Thymus (tissue), 11 donors: ENCODE measurements around the gene AQP9. TPM values are rescaled to one million over a fixed set of nuclear protein-coding genes. Genes with fewer than 3 reads are reported as not detected.

ENCODE experiments used
- DNase-seq, 9 donors: peaks; one replicate each; pipeline ENCODE4 v3.0.0-alpha.2; 2013; ENCODE audit warnings: low spot score in 9 of 9, low read depth in 6 of 9, missing footprints in 1 of 9
- H3K27ac ChIP-seq, 2 donors: one replicate each; pipeline ENCODE4 v1.5.1; 2013; ENCODE audit warnings: control low read depth in 1 of 2, low read depth in 1 of 2, low read length in 1 of 2, mild to moderate bottlenecking in 1 of 2, moderate library complexity in 1 of 2
- H3K27me3 ChIP-seq, 2 donors: one replicate each; pipeline ENCODE4 v1.5.1; 2013; ENCODE audit warnings: low read length in 1 of 2; ENCODE audit not compliant: control insufficient read depth in 2 of 2, insufficient read depth in 1 of 2
- H3K36me3 ChIP-seq, 2 donors: one replicate each; pipeline ENCODE4 v1.5.1; 2013; ENCODE audit warnings: low read length in 1 of 2, mild to moderate bottlenecking in 1 of 2, moderate library complexity in 1 of 2; ENCODE audit not compliant: control insufficient read depth in 2 of 2, insufficient read depth in 2 of 2
- H3K4me1 ChIP-seq, 2 donors: one replicate each; pipeline ENCODE4 v1.5.1; 2013; ENCODE audit warnings: low read length in 2 of 2; ENCODE audit not compliant: control insufficient read depth in 2 of 2, insufficient read depth in 2 of 2
- H3K4me3 ChIP-seq, 2 donors: one replicate each; pipeline ENCODE4 v1.5.1; 2013; ENCODE audit warnings: low read length in 2 of 2, control low read depth in 1 of 2, mild to moderate bottlenecking in 1 of 2
- H3K9me3 ChIP-seq, 2 donors: one replicate each; pipeline ENCODE4 v1.5.1; 2013; ENCODE audit warnings: low read length in 1 of 2, mild to moderate bottlenecking in 1 of 2; ENCODE audit not compliant: control insufficient read depth in 2 of 2, insufficient read depth in 1 of 2
- whole genome bisulfite sequencing: extraction: QIAGEN DNeasy Blood & Tissue Kit; methylation state at CpG from one replicate; pipeline ENCODE4 v1.1.7; 2013; 5-methylcytosine and 5-hydroxymethylcytosine counted together
- polyA plus RNA-seq: library from polyadenylated mRNA; stranded (reverse); fragments of 200-250 nt; gene quantifications from one replicate; pipeline ENCODE4 v1.2.3, GENCODE V29; 2013
- total RNA-seq: library from RNA; stranded (reverse); fragments of 120-200 nt; gene quantifications from one replicate; pipeline ENCODE4 v1.2.4, GENCODE V29; 2013
- donor health status: healthy.

The AQP9 gene
- total and polyA plus RNA-seq, 2 donors = 0.42 to 3.2 TPM

GRCh38 chr15:58224068-58224467 is 85.9 kb downstream of the AQP9 start:
- DNase-seq = no peak
- H3K27ac ChIP-seq = no peak overlapping the region
- no peaks in the 10 kb centered on the region for H3K36me3 ChIP-seq
- H3K4me1 ChIP-seq = peaks cover 9 to 10% of the 10 kb centered on the region in 2 donors
- 95% methylated on average over 2 of the region's 2 CpGs for WGBS
- no peaks in the 10 kb centered on the region for H3K27me3 ChIP-seq
- no peaks in the 10 kb centered on the region for H3K9me3 ChIP-seq
- no peak overlapping the region for H3K4me3 ChIP-seq

- H3K4me1 ChIP-seq = peaks cover 14 to 26% of the 10 kb centered on the region in 2 donors
- H3K27ac ChIP-seq = no peak overlapping the region
- H3K9me3 ChIP-seq = no peaks in the 10 kb centered on the region
- no peaks in the 10 kb centered on the region for H3K36me3 ChIP-seq
- DNase-seq = peak; percentile 57 to 87 (median 80)
- no peaks in the 10 kb centered on the region for H3K27me3 ChIP-seq
- no peak overlapping the region for H3K4me3 ChIP-seq
- WGBS = 65% methylated on average over 8 of the region's 8 CpGs
Observed at GRCh38 chr15:58227706-58228543, 89.7 kb downstream of the AQP9 start.

GRCh38 chr15:58228718-58229117 is 90.5 kb downstream of the AQP9 start:
- H3K4me1 ChIP-seq = peaks cover 14 to 26% of the 10 kb centered on the region in 2 donors
- no peaks in the 10 kb centered on the region for H3K27me3 ChIP-seq
- H3K36me3 ChIP-seq = no peaks in the 10 kb centered on the region
- 92% methylated on average over 1 of the region's 1 CpG for WGBS
- H3K9me3 ChIP-seq = no peaks in the 10 kb centered on the region
- H3K27ac ChIP-seq = no peak overlapping the region
- DNase-seq = no peak
- H3K4me3 ChIP-seq = no peak overlapping the region

GRCh38 chr15:58229297-58229768 is 91.2 kb downstream of the AQP9 start:
- peaks cover 14 to 26% of the 10 kb centered on the region in 2 donors for H3K4me1 ChIP-seq
- no peak overlapping the region for H3K27ac ChIP-seq
- no peaks in the 10 kb centered on the region for H3K36me3 ChIP-seq
- H3K27me3 ChIP-seq = no peaks in the 10 kb centered on the region
- 48% methylated on average over 8 of the region's 8 CpGs for WGBS
- no peaks in the 10 kb centered on the region for H3K9me3 ChIP-seq
- H3K4me3 ChIP-seq = no peak overlapping the region
- DNase-seq = no peak

GRCh38 chr15:58232281-58233065 is 94.3 kb downstream of the AQP9 start:
- H3K27ac ChIP-seq = no peak overlapping the region
- WGBS = 74% methylated on average over 3 of the region's 3 CpGs

GRCh38 chr15:58233341-58233740 is 95.2 kb downstream of the AQP9 start:
- Histone ChIP-seq H3K27ac (no peak overlapping the region), H3K9me3 (peaks cover 0 to 8% of the 10 kb centered on the region in 2 donors), H3K4me3 (no peak overlapping the region), H3K4me1 (peaks cover 12 to 23% of the 10 kb centered on the region in 2 donors), H3K36me3 (no peaks in the 10 kb centered on the region), H3K27me3 (no peaks in the 10 kb centered on the region)
- no peak for DNase-seq
- WGBS = 98% methylated on average over 1 of the region's 1 CpG

More at GRCh38 chr15:58232281-58233065, 94.3 kb downstream of the AQP9 start:
- Histone ChIP-seq H3K27me3 (no peaks in the 10 kb centered on the region), H3K9me3 (peaks cover 0 to 4% of the 10 kb centered on the region in 2 donors), H3K4me1 (peaks cover 14 to 26% of the 10 kb centered on the region in 2 donors), H3K4me3 (no peak overlapping the region), H3K36me3 (no peaks in the 10 kb centered on the region)
- peak in 1 of 9 donors; percentile 29 for DNase-seq

Other genes starting within 250 kb of the AQP9 start
- gene ALDH1A2, start 72.7 kb upstream of the AQP9 start, total RNA-seq = 17.8 TPM
- gene ALDH1A2, start 72.7 kb upstream of the AQP9 start, polyA plus RNA-seq = 1.8 TPM